Activated CD8-positive, alpha-beta memory T cell treated with anti-CD3 and anti-CD28 coated beads, Interleukin-2, amount 50 U/mL, for 4 hours (primary cell): ENCODE measurements around the gene HLA-DOA.

ENCODE experiments used
- DNase-seq: peaks from one replicate; pipeline ENCODE4 v3.0.0-alpha.2; 2020

Gene HLA-DOA

DNA sequence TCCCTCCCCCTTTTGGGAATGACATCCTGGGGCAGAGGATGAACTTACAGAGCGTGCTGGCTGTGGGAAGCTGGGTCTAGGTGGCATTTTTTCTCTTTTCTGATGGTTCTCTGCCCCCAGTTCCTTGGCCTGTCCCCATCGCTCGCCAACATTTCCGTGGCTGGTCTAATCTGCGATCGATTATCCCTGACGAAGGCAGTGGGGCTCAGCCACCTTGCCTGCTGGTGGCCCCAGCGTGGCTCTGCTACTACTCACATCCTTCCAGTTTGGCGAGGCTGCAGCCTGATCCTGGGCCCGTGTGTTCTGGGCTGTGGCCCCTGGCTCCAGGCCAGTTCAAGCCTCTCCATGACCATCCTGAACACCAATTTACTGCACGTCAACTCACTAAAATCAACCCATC, 6.4 kb upstream of the HLA-DOA start:
- no peak for DNase-seq

GRCh38 chr6:33014841-33015634, 5.6 kb upstream of the HLA-DOA start:
- DNase-seq: no peak

DNA sequence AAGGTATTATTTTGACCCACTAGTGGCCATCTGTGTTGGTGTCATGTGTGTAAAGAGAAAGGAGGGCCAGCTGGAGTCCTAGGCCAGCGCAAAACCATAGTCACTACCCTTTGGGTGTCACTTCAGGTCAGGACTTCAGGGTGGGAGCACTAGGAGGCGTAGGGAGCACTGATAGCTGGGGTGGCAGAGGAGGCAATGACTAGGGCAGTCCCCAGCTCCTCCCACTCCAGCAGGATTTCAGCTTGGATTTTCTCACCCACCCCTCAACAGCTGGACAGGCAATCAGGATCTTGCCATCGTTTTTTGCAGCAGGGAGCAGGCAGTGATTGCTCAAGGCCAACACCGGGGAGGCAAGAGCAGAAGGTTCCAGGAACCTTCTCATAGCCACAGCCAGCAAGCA, 4.2 kb upstream of the HLA-DOA start:
- DNase-seq: no peak

DNA sequence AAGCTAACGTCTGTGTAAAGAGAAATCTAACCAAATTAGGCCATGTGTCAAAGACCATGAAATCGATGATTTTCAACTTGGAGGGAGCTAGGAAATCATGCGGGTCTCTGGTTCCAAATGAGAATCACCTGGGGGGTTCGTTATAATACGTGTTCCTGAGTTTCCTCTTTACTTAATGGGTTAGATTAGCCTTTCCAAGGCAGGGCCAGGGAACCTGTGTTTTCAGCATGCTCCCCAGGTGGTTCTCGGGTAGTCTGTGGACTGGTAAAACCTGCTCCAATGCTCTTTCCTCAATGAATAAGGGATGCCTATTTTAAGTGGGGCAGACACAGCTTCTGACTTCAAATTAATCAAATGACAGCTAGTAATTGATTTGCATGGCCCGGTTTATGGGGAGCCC, 965 bp upstream of the HLA-DOA start:
- no peak for DNase-seq

- DNase-seq: no peak
Observed at GRCh38 chr6:33007831-33008400, 1.5 kb downstream of the HLA-DOA start.

- no peak for DNase-seq
Observed at GRCh38 chr6:33004940-33005339, 4.5 kb downstream of the HLA-DOA start.

- no peak for DNase-seq
Observed at GRCh38 chr6:33001685-33002084, 7.7 kb downstream of the HLA-DOA start.

DNA sequence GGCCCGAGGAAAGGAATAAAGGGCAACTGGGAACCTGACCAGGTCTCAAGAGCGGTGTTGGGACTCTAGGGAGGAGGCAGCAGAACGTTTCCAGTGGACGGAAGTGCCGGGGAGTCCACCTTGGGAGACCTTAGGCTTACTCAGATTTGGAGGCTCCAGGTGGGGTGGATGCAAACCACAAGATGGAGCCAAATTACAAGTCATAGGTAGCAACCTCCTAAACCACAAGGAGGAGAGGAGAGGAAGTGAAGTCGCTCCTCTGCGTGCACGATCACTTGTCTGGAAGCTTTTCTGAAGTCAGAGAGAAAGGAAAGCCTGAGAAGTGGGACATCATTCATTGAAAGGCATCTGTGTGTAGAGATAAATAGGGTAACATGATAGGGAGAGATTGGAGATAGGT, 9.3 kb downstream of the HLA-DOA start:
- no peak for DNase-seq

GRCh38 chr6:32995448-32995847, 13.9 kb downstream of the HLA-DOA start:
- no peak for DNase-seq

- DNase-seq: no peak
Observed at GRCh38 chr6:32993363-32993973, 15.9 kb downstream of the HLA-DOA start.

GRCh38 chr6:32991972-32992371, 17.4 kb downstream of the HLA-DOA start:
- no peak for DNase-seq

DNA sequence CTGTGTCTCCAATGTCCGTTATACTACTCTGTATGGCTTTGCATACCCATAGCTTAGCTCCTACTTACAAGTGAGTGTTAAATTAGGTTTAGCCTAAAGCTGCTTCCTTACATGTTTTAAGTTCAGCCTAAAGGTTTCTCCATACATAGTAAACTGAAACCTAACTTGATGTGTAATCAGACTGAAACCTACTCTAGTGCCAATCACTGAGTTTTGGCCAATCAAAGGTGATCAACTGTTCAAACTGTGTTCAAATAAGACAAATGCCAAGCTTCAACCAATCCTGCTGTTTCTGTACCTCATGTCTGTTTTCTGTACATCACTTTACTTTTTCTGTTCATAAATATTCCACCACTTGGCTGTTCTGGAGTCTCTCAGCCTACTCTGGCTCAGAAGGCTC, 20.0 kb downstream of the HLA-DOA start:
- DNase-seq: no peak

DNA sequence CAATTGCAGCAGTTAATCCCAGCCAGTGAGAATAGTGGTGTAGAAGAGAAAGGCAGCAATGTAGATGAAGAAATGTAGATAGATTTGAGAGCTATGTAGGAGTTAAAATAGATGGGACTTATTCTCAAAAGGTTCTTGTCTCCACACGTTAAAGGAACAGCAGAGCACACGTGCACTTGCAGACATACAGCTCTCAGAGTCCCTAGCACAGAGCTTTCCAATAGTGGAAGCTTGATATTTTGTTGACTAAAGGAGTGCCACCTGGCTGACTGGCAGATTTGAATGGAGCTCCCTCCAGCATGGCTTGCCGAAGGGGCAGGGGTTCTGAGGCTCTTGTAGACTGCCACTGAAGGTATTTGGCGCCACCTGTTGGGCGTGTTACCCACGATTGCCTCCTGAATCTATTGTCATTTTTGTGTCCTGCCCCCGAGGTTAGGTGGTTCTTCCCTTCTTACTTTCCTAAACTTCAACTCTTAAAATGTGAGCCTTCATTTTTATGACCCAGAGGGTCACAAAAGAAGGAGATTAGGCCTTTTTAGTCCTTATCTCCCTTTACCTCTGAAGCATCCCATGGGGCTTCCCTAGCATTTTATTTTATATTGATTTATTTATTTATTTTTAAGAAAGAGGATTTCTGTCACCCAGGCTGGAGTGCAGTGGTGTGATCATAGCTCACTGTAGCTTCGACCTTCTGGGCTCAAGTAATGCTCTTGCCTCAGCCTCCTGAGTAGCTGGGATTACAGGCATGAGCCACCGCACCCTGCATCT, 24.6 kb downstream of the HLA-DOA start:
- DNase-seq: peak; percentile 91

DNA sequence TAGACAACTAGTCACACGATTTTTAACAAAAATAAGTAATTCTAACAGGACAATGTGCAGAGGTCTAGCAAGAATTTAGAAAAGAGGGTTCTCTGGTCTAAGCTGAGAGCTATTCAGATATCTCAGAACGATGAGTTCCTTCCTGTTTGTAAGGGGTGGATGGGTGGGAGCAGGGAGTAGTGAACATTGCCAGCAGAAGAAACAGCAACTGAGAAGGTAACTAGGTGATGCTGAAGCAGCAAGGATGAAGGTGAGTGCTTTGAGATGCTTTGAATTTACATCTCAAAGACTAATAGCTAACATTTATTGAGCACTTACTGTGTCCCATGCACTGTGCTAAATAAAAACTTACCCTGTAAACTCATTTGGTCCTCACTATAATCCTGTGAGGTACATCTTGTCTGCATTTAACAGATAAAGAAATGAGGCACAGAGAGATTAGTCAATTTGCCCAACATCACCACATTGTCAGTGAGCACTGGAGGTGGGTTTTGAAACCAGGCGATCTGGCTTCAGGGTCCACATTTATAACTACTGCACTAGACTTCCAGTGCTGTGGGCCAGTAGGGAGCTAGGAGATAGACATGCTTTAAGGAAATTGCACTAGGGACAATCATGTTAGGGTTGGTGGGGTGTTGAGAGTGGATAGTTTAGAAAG, 25.3 kb downstream of the HLA-DOA start:
- DNase-seq: no peak

DNA sequence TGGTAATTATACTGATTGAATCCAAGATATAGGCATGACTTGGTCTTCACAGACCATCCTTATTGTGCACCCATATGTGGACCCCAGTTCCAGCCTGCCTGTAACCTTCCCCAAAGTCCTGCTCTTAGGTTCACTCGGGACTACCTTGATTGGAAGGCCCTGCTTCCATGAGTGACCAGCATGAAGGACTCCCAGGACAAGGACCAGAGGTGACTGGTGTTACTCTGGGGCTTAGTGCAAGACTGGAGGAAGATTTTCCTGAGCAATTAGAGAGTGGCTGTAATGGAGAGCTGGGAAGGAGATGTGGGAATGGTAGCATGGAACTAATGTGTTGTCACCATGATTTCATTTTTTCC, 25.9 kb downstream of the HLA-DOA start:
- no peak for DNase-seq

- DNase-seq: no peak
Observed at GRCh38 chr6:32982702-32983492, 26.5 kb downstream of the HLA-DOA start.

DNA sequence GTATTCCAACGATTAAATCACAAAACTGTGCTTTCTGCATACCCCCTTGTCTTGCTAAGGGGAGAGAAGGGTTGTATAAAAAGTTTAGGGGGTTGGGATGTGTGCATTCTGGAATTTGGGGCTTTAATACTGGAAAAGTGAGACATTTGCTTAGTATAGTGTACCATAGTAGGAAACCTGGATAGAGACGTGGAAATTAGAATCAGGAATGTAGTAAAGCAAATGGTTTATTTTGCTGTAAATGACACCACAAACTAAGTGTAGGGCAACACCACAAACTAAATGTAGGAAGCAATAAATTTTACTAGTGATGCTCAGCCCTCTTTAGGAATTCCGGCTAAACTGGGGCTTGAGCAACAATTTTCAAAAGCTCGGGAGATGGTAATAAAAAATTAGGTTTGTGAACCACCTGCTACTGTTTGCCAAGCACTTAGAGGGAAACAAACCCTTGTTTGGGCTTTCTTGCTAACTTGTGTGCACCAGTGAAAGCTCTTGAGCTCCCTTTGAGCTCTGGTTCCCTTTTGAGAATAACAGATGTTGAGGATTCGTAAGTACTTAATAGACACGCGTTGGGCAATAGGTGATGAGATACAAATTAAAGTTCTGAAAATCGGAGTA, 27.2 kb downstream of the HLA-DOA start:
- DNase-seq: no peak

DNA sequence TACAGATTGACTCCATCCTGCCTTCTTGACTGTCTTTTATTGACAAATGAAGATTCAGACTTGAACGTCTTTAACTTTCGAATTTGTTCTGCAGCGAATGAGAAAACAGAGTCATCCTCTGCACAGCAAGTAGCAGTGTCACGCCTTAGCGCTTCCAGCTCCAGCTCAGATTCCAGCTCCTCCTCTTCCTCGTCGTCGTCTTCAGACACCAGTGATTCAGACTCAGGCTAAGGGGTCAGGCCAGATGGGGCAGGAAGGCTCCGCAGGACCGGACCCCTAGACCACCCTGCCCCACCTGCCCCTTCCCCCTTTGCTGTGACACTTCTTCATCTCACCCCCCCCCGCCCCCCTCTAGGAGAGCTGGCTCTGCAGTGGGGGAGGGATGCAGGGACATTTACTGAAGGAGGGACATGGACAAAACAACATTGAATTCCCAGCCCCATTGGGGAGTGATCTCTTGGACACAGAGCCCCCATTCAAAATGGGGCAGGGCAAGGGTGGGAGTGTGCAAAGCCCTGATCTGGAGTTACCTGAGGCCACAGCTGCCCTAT, 28.8 kb downstream of the HLA-DOA start:
- DNase-seq: no peak

- no peak for DNase-seq
Observed at GRCh38 chr6:32979720-32980487, 29.5 kb downstream of the HLA-DOA start.

DNA sequence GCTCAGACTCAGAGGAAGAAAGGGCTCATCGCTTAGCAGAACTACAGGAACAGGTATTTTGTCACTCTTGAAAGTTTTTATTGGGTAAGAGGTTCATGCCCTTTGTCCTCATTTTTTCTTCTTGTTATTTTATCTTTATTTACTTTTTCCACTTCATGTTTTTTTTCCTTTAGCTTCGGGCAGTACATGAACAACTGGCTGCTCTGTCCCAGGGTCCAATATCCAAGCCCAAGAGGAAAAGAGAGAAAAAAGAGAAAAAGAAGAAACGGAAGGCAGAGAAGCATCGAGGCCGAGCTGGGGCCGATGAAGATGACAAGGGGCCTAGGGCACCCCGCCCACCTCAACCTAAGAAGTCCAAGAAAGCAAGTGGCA, 31.5 kb downstream of the HLA-DOA start:
- no peak for DNase-seq
